LNCaP clone FGC (cell line): ENCODE data around the gene CASZ1.

ENCODE experiments used
- DNase-seq: peaks from one replicate; pipeline ENCODE4 v3.0.0-alpha.2; 2011; ENCODE audit warnings: low read depth
- H3K4me3 ChIP-seq: 2 replicates; pipeline ENCODE4 v1.5.1; 2011; ENCODE audit warnings: mild to moderate bottlenecking, low read depth, low read length, control low read depth
- CTCF ChIP-seq: IDR thresholded peaks from 2 replicates; pipeline ENCODE4 v1.5.1; 2012; ENCODE audit warnings: mild to moderate bottlenecking; ENCODE audit not compliant: control insufficient read depth, insufficient read depth; ENCODE audit errors: extremely low read depth

The CASZ1 gene

GRCh38 chr1:10606064-10606463, 190.4 kb downstream of the CASZ1 start:
- no peak for DNase-seq
- no peak for TF ChIP-seq CTCF

GRCh38 chr1:10604966-10605365, 191.5 kb downstream of the CASZ1 start:
- H3K4me3 ChIP-seq: no peak overlapping the region
- no peak for DNase-seq
- TF ChIP-seq CTCF: no peak

More at GRCh38 chr1:10606064-10606463, 190.4 kb downstream of the CASZ1 start:
- H3K4me3 ChIP-seq: no peak overlapping the region

- DNase-seq: no peak
- TF ChIP-seq CTCF: no peak
- H3K4me3 ChIP-seq: no peak overlapping the region
Observed at GRCh38 chr1:10602936-10603335, 193.5 kb downstream of the CASZ1 start.

- no peak for DNase-seq
- no peak overlapping the region for H3K4me3 ChIP-seq
- no peak for TF ChIP-seq CTCF
Observed at GRCh38 chr1:10601342-10602070, 194.9 kb downstream of the CASZ1 start.

- DNase-seq: no peak
- TF ChIP-seq CTCF: no peak
- no peak overlapping the region for H3K4me3 ChIP-seq
Observed at GRCh38 chr1:10599194-10599861, 197.1 kb downstream of the CASZ1 start.

GRCh38 chr1:10598389-10598702, 198.1 kb downstream of the CASZ1 start:
- no peak for TF ChIP-seq CTCF
- no peak overlapping the region for H3K4me3 ChIP-seq
- no peak for DNase-seq
